GM10248 (cell line): Measurements from ENCODE around the gene CSGALNACT2.

Source experiments
- CTCF ChIA-PET: fragments of 300-600 bp; sonication (Branson Sonifier 250); formaldehyde crosslinking; extraction: SDS; loops from one replicate; lab custom pipeline; 2021; ENCODE audit warnings: antibody characterized with exemption; lab: Yijun Ruan, JAX
- POLR2A ChIA-PET: fragments of 350-650 bp; sonication (Branson Sonifier 250); formaldehyde crosslinking; extraction: SDS; loops from one replicate; lab custom pipeline; 2020; ENCODE audit warnings: antibody characterized with exemption; lab: Yijun Ruan, JAX
- DNase-seq: peaks from one replicate; pipeline ENCODE4 v3.0.0; 2012; ENCODE audit errors: extremely low spot score
- CTCF ChIP-seq: IDR thresholded peaks from 2 replicates; pipeline ENCODE4 v1.5.1; 2012; ENCODE audit warnings: mild to moderate bottlenecking, low read depth; ENCODE audit errors: extremely low read depth, missing control alignments, control extremely low read depth

The CSGALNACT2 gene

GRCh38 chr10:43132867-43133787 lies 5.1 kb upstream of the CSGALNACT2 start:
- POLR2A ChIA-PET: no interaction called here
- TF ChIP-seq CTCF: no peak
- DNase-seq: no peak
- CTCF ChIA-PET: interaction anchor here (0.8 to 1.8 kb wide), 2 partner anchors 22 to 69 kb away, joined by 4 to 5 read pairs; no protein-coding TSS in a partner anchor

- ChIA-PET CTCF (interaction anchor here (1.2 kb wide), 1 partner anchor 20 kb away, joined by 5 read pairs; no protein-coding TSS in a partner anchor), POLR2A (no interaction called here)
- TF ChIP-seq CTCF: no peak
- no peak for DNase-seq
Observed at GRCh38 chr10:43134126-43134905, 3.9 kb upstream of the CSGALNACT2 start.

GRCh38 chr10:43135064-43135463 lies 3.2 kb upstream of the CSGALNACT2 start:
- ChIA-PET CTCF (interaction anchor here (1.1 to 1.2 kb wide), 2 partner anchors 20 to 25 kb away, joined by 3 to 5 read pairs; no protein-coding TSS in a partner anchor), POLR2A (no interaction called here)
- no peak for TF ChIP-seq CTCF
- no peak for DNase-seq

- POLR2A ChIA-PET: no interaction called here
- TF ChIP-seq CTCF: no peak
- DNase-seq: no peak
- CTCF ChIA-PET: interaction anchor here (1.1 kb wide), 1 partner anchor 24 kb away, joined by 3 read pairs; no protein-coding TSS in a partner anchor
Observed at GRCh38 chr10:43135656-43136055, 2.6 kb upstream of the CSGALNACT2 start.

DNA sequence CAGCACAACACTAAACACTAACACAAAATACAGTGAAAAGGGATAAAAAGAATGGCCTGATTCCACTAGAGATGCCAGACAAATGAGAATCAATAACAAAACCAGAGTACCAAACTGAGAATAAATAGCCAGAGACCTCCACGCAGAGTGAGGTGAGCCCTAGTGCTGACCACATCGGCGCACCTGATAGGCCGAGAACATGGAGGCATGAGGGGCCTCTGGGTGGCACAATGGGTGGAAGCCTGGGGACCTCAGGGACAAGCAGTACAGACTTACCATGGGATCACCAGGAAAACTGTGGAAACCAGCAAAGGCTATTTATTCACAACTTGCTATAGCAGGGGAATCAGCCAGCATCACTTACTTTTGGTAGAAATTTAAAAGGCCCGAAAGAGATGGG lies 1.8 kb upstream of the CSGALNACT2 start:
- no peak for DNase-seq
- ChIA-PET CTCF (no interaction called here), POLR2A (no interaction called here)
- TF ChIP-seq CTCF: no peak

GRCh38 chr10:43136995-43137716 lies 1.1 kb upstream of the CSGALNACT2 start:
- TF ChIP-seq CTCF: no peak
- CTCF ChIA-PET: no interaction called here
- no peak for DNase-seq
- POLR2A ChIA-PET: interaction anchor here (1.1 kb wide), 1 partner anchor 26 kb away, joined by 3 read pairs; no protein-coding TSS in a partner anchor
